ENCODE measurements around the gene TPCN2. TPM values are rescaled to one million over a fixed set of nuclear protein-coding genes. Genes with fewer than 3 reads are reported as not detected.

Gene TPCN2
- total and polyA plus RNA-seq, 9 of the 15 experiments (the other 6 are each of a cell fraction or from before 2014, with no cell fraction given) = 0.66 to 10.2 (median 4.6) TPM

DNA sequence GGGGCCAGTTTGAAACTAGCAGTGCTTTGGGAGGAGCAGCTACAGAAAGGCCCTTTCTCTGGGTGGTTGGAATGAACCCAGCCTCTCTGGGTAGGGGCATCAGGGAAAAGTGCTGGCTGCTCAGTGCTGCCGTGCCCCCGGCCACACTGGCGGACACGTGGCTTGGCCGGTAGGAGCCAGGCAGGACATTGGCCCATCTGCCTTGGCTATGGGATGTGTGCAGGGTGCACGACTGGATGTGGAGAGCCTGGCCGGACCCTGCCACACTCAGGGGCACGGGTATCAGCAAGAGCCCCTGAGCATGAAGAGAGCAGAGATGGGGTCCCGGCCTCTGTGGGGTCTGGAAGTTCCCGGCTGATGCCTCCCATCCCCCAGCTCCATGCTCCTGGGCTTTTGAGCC is 46.6 kb downstream of the TPCN2 start:
- H3K9ac ChIP-seq (ENCODE audit: insufficient read depth in 1 of 2, low read depth in 2 of 2, low read length in 2 of 2) = 0 out of 4 replicates have a peak overlapping the region, but pooled peaks of 1 of the 2 experiments have one; percentile 19
- DNase-seq (ENCODE audit: extremely low read depth in 1 of 4, low spot score in 3 of 4) (no peak), FAIRE-seq (no peak), ATAC-seq (no peak)
- intact Hi-C loops (cut with micrococcal nuclease) = no loop called here
- in situ Hi-C loops (cut with MboI) = no loop called here
- H2AFZ ChIP-seq (ENCODE audit: low read depth, low read length) = no peak overlapping the region
- POLR2A ChIA-PET = interaction anchor here (0.7 kb wide), 1 partner anchor 545 kb away, joined by 4 read pairs; no protein-coding TSS in a partner anchor
- TF ChIP-seq, protein P1, sequence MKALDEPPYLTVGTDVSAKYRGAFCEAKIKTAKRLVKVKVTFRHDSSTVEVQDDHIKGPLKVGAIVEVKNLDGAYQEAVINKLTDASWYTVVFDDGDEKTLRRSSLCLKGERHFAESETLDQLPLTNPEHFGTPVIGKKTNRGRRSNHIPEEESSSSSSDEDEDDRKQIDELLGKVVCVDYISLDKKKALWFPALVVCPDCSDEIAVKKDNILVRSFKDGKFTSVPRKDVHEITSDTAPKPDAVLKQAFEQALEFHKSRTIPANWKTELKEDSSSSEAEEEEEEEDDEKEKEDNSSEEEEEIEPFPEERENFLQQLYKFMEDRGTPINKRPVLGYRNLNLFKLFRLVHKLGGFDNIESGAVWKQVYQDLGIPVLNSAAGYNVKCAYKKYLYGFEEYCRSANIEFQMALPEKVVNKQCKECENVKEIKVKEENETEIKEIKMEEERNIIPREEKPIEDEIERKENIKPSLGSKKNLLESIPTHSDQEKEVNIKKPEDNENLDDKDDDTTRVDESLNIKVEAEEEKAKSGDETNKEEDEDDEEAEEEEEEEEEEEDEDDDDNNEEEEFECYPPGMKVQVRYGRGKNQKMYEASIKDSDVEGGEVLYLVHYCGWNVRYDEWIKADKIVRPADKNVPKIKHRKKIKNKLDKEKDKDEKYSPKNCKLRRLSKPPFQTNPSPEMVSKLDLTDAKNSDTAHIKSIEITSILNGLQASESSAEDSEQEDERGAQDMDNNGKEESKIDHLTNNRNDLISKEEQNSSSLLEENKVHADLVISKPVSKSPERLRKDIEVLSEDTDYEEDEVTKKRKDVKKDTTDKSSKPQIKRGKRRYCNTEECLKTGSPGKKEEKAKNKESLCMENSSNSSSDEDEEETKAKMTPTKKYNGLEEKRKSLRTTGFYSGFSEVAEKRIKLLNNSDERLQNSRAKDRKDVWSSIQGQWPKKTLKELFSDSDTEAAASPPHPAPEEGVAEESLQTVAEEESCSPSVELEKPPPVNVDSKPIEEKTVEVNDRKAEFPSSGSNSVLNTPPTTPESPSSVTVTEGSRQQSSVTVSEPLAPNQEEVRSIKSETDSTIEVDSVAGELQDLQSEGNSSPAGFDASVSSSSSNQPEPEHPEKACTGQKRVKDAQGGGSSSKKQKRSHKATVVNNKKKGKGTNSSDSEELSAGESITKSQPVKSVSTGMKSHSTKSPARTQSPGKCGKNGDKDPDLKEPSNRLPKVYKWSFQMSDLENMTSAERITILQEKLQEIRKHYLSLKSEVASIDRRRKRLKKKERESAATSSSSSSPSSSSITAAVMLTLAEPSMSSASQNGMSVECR (CRISPR knock-in tag; IDR thresholded peaks at IDR 0.05) = no peak
- peak; percentile 38 for TF ChIP-seq POLR2G (IDR thresholded peaks at IDR 0.05; ENCODE audit: low read depth, low read length)
- H3K36me3 ChIP-seq (ENCODE audit: control insufficient read depth, insufficient read depth, low read length) = no peaks in the 10 kb centered on the region
- peaks cover 3% of the 10 kb centered on the region; the same call in 1 of the 2 replicates for H4K20me1 ChIP-seq (replicated peaks; ENCODE audit: control insufficient read depth, insufficient read depth, low read length)
- CTCF ChIA-PET (ENCODE audit: low intra/inter-chr PET ratio) = no interaction called here
- no peak overlapping the region for H3K27ac ChIP-seq (ENCODE audit: extremely low read depth, low read depth, low read length)
- peaks cover 0 to 20% of the 10 kb centered on the region in 2 experiments; a peak in 2 of 5 replicates for H3K4me1 ChIP-seq (replicated peaks in 1 of 2; ENCODE audit: control insufficient read depth in 2 of 2, insufficient read depth in 2 of 2, low read length in 2 of 2)
- 0 out of 2 replicates have a peak, but pooled peaks cover 3% of the 10 kb centered on the region for H3K9me3 ChIP-seq (replicated peaks; ENCODE audit: control insufficient read depth, insufficient read depth, low read depth, low read length)
- H3K9me1 ChIP-seq (ENCODE audit: control insufficient read depth, insufficient read depth, low read length) = no peaks in the 10 kb centered on the region
- H3K27me3 ChIP-seq (ENCODE audit: control insufficient read depth in 2 of 2, insufficient read depth in 2 of 2, low read length in 2 of 2) = peaks cover 6 to 51% of the 10 kb centered on the region in 2 experiments; a peak in 4 of 5 replicates
- H3K4me2 ChIP-seq (ENCODE audit: insufficient read depth, low read length) = no peak overlapping the region
- no peaks in the 10 kb centered on the region for H3K79me2 ChIP-seq (ENCODE audit: control insufficient read depth, insufficient read depth, low read length)
- WGBS (ENCODE audit: insufficient coverage, low coverage, missing lambda C conversion rate) = 7% methylated on average over 9 of the region's 10 CpGs
- BruUV-seq (replicated peaks) = no TSS peak
- H3K4me3 ChIP-seq = no peak overlapping the region

Data from K562 (cell line).